A204.1 (cell line): ENCODE data around the gene ANO6.
"Not testable (repeated sequence)": the region's sequence is repeated elsewhere in the genome, so short reads cannot be mapped to it uniquely, and the experiment has no call there.

ENCODE experiments used
- FAIRE-seq: peaks from 2 replicates; lab custom pipeline; 2012; peaks lifted over from hg19 to GRCh38; lab: Jason Lieb, UNC

Gene ANO6

DNA sequence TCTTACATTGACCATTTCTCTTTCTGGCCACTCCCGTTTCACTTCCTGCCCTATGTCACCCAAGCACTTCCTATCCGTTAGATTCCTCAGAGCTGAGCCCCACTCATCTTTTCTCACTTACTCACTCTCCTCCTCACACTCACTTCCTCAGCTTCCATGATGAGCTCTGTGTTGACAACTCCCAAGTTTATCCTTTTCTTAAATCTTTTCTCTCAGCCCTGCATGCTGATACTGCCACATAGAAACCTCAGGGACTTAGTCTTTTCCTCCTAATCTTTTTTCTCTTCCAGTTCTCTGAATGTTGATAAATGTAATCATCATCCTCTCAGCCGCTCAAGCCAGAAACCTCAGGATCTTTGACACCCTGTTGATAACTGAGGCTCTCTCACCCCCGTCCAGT is 99.6 kb downstream of the ANO6 start:
- FAIRE-seq = no peak

GRCh38 chr12:45317261-45317660 is 101.4 kb downstream of the ANO6 start:
- not testable (repeated sequence) for FAIRE-seq

DNA sequence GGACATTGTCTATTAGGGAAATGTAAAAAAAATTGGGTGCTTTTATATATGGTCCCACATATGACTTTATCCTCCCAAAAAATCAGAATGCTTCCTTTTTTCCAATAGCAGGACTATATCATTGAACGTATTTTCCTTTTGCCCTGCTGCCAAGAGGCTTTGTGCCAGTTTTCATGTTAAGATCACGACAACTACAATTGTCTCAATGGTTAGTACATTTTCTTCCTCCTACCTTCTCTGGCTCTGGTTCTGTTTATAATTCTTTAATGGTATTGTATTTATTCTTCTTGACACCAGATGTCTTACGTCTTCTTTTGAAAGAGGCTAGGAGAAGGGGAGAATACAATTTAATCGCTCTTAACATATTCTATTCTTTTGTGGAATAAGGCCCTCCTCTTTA is 106.9 kb downstream of the ANO6 start:
- FAIRE-seq = no peak

DNA sequence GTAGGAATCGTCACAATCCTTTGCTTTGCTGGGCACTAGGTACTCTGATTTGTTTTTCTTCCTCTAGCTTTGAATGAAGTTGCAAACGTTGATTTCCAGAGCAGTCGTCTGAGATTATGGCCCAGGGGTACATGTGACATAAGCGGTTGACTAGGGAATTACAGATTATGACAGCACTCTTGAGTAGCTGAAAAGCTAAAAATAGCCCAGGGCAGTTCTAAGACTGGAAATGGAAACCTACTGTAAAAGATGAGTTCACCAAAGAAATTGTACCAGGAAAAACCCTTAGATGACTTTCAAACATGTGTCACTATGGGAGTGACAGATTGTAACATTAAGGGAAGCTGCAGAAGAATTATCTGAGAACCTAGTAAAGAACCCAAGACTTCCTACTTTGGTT is 108.5 kb downstream of the ANO6 start:
- FAIRE-seq = no peak

GRCh38 chr12:45326358-45326975 is 110.6 kb downstream of the ANO6 start:
- no peak for FAIRE-seq

GRCh38 chr12:45327823-45328383 is 112.0 kb downstream of the ANO6 start:
- FAIRE-seq = no peak

DNA sequence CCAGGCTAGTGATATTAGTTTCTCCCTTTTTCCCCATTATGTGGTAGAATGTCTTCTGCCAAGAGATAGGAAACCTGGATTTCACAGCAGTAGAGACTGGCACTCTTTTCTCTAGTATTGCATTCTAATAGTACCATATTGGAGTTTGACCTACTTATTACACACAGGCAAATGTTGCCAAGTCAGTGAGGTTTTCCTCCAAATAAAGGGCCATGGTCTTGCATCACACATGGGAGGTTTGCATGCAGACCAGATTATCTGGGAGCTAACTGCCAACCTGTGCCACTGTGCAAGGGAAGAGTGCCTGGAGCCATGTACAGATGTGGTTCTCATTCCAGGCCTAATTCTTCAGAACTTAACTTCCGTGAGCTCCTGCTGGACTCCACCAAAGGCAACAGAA is 113.3 kb downstream of the ANO6 start:
- FAIRE-seq = no peak

DNA sequence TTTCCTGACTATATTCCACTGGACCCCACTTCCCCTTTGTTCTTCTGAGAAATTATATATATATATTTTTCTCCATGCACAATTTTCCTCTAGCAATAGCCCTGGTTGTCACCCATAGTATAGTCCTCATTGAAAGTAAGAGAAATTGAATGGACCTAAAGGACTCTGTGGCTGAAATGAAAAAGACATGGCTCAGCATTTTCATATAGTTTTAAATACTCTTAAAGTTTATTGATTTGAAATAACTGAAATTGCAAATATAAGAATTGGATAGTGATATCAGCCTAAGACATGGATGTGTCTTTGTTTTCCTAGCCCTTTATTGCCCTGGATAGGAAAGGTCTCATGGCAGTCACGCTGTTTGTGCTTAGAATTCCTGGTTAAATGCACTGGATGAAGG is 113.8 kb downstream of the ANO6 start:
- FAIRE-seq = no peak

DNA sequence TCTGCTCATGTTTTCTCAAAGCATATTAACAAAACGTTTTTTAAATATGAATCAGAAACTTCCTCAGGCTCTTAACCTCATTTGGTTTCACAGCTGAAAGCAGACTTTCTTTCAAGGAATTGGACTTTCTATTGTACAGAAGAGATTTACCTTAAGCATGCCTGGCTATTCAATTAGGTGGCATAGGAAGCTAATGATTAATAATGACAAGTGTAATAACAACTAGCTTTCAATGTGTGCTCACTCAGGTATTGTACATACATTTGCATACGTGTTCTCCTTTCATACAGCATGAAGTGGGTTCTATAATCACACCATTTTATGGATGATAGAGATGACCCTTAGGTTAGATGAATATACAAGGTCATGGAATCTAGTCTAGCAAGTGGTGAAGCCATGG is 115.7 kb downstream of the ANO6 start:
- FAIRE-seq = no peak

- FAIRE-seq = no peak
Observed at GRCh38 chr12:45334396-45334795, 118.5 kb downstream of the ANO6 start.

- FAIRE-seq = no peak
Observed at GRCh38 chr12:45336331-45336730, 120.4 kb downstream of the ANO6 start.

- no peak for FAIRE-seq
Observed at GRCh38 chr12:45336762-45337596, 121.1 kb downstream of the ANO6 start.

DNA sequence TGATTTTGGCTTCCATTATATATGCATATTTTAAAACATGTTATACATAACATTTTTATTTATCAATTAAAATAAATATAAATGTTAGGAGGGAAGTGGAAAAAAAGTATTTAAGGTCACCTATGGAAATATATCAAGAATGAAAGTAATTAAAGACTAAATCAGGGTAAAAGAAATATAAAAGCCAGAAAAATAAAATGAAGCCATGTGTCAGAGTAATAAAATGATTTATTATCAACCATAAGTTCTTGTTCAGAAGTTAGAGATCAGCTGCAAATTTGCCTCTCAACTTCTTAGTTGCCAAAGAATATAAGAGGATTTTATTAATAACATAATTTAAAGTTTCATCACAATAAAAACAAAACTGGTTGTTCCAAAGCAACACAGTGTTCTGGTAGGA is 121.9 kb downstream of the ANO6 start:
- peak; percentile 65 for FAIRE-seq

DNA sequence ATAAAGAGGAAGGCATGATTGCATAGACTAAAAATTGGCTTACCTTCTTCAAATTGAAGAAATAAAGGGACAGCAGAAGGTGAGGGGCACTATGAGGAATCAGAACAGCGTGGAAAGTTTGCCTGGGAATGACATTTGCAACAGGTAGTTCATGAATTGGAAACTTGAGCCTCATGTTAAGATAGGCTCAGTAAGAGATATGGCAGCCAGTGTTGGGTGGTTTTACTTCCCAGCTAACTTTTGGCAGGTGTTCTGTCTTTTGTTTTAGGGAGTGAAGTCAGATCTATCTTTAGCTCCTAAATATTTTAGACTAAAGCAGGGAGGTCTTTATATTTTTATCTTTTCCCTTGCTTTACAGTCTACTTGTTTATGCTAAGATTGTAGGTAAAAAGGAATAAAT is 122.4 kb downstream of the ANO6 start:
- FAIRE-seq = no peak

DNA sequence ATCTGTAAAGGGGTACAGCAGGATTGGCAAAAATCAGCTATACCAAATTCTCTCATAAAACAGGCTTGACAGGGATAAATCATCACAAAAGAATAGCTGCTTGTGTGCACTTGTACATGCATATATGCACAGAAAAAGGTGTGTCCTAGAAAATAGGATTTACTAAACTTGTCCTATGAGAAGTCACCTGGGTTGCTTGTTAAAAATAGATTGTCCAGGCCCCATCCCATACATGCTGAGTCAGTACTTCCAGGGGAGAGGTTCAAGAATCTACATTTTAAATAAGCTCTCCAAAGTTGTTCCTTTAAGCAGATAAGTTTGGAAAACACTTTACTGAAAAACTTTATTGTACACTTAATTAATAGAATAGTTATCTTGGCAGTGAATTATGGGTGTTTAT is 123.1 kb downstream of the ANO6 start:
- no peak for FAIRE-seq

- FAIRE-seq = no peak
Observed at GRCh38 chr12:45342171-45342570, 126.3 kb downstream of the ANO6 start.

DNA sequence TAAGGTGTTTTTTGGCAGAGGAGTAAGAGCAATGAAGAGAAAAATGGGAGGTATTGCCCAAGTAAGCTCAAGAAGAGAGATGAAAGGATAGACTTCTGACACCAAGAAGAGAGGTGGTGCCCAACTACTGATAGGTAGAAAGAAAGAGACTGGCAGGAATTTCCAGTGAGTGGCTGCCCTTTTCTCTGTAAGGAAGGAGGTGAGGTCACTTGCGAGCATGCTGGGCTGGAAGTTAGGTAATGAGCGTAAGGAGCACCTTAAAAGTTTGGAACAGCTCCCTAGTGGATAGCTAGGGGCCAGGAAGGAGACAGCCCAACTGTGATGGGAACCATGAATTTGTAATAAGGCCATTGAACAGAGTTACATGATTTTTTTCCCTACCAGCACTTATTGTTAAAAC is 127.0 kb downstream of the ANO6 start:
- no peak for FAIRE-seq

DNA sequence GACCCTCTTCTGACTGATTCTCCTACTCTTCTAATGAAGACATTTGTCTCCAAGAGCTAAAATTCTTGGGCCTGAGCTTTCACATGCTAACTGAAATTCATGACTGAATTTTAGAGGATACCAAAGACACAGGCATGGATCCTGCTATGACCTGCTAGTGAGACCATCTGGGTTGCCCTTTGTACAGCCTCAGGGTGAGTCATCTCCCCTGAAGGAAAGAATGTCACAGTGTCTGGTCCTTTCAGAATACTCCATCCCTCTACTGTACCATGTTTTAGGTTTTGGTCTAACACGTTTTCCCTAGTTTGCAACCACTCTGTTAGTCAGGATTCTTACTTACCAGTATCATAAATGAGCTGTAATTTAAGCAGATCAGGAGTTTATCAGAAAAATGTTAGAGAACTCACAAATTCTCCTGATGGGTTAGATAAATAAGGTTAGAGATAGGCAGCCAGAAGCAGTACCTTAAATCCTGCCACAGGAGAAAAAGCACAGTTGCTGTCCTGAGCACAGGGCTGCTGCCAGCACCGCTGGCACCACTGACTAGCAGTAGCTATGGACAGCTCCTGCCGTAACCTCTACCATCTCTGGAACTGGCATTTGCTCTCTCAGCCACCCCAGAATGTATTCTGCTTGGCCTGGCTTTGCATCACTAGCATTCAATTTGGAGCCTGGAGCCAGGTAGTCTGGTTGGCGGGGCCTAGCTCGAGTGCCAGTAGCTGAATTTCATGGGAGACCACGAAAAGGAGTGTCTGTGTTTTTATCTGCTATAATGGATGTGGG is 127.6 kb downstream of the ANO6 start:
- FAIRE-seq = no peak

- no peak for FAIRE-seq
Observed at GRCh38 chr12:45348311-45348710, 132.4 kb downstream of the ANO6 start.

- FAIRE-seq = no peak
Observed at GRCh38 chr12:45348986-45349385, 133.1 kb downstream of the ANO6 start.

- FAIRE-seq = no peak
Observed at GRCh38 chr12:45349916-45350315, 134.0 kb downstream of the ANO6 start.

GRCh38 chr12:45350861-45351260 is 135.0 kb downstream of the ANO6 start:
- no peak for FAIRE-seq
